Anterior cingulate cortex (tissue), 58 donors: Measurements from ENCODE around the gene JAKMIP2.
A peak's percentile ranks its signal among the peaks of the same experiment; 100 is the strongest.
"Not testable (repeated sequence)": the region's sequence is repeated elsewhere in the genome, so short reads cannot be mapped to it uniquely, and the experiment has no call there.

ENCODE experiments used
- DNase-seq, 58 donors: peaks; one replicate each; lab custom pipeline; 2025; lab: John Stamatoyannopoulos, UW

JAKMIP2 gene

GRCh38 chr5:147621016-147621415, 161.5 kb downstream of the JAKMIP2 start:
- DNase-seq: no peak

- no peak for DNase-seq
These were observed 163.1 kb downstream of the JAKMIP2 start for GRCh38 chr5:147619281-147619878.

GRCh38 chr5:147617711-147618350, 164.7 kb downstream of the JAKMIP2 start:
- peak in 1 of 58 donors; percentile 12 for DNase-seq

GRCh38 chr5:147617191-147617606, 165.3 kb downstream of the JAKMIP2 start:
- no peak for DNase-seq

DNA sequence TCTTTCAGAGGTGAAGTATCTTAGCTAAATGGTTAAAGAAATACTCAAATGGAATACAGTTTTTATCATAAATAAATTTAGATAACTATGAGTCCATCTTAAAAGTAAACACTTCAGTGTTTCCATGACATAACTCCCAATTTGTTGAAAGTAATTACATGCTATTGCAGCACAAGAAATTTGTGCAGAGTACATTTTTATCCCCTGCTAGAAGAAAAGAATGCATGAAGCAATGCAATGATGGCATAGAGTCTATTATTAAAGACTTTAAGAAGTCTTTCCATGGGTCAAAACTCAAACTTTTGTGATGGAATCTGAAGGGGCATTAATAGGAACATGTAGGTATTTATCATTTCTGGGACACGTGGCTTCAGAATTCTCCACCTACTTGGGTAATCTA, 166.1 kb downstream of the JAKMIP2 start:
- no peak for DNase-seq

- no peak for DNase-seq
These were observed 169.2 kb downstream of the JAKMIP2 start for GRCh38 chr5:147613359-147613758.

DNA sequence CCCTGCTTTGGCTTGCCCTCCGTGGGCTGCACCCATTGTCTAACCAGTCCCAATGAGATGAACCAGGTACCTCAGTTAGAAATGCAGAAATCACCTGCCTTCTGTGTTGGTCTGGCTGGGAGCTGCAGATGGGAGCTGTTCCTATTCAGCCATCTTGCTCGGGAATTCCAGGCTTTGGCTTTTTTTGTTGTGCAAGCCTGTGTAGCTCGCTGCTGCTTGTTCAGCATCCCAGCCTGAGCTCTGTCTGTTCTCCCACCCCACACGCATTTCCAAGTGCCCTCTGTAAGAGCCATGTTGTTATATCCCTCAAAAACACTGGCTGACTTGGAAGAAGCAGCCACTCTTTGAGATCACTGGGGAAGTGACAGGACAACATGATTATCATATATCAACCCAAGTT, 171.0 kb downstream of the JAKMIP2 start:
- no peak for DNase-seq

GRCh38 chr5:147610798-147611197, 171.7 kb downstream of the JAKMIP2 start:
- DNase-seq: no peak

DNA sequence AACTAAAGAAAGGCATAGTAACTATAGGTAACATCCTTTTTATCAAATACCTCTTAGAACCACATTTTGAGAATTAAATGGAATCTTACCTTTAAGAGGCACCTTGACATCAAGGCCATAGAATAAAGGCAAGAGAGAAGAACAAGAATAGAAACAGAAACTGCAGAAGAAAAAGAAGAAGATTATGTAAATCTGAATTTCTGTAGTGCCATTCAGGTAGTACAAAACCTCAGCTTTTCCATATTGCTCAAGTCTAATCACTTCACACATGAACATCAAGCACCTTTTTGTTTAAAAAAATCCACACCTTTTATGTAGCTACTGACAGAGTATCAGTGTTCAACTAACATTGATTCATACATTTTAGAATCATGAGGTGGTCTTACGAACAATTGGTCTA, 180.9 kb downstream of the JAKMIP2 start:
- no peak for DNase-seq

DNA sequence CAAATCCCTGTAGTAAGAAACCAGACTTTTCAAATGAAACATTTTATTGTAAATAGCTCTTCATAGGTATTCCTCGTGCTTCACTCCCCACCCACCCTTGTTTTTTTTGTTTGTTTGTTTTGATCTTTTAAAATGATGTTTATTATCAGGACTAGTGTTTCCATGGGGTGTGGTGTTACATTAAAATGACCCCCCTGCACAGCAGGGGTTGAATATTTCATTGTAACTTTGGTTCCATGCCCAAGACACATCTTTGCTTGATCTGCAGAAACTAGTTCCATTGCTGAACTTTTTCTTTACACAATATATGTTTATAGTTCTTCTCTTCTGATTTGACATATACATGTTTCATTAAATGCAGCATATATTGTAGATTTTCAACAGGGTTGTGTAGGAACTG, 191.4 kb downstream of the JAKMIP2 start:
- DNase-seq: no peak

DNA sequence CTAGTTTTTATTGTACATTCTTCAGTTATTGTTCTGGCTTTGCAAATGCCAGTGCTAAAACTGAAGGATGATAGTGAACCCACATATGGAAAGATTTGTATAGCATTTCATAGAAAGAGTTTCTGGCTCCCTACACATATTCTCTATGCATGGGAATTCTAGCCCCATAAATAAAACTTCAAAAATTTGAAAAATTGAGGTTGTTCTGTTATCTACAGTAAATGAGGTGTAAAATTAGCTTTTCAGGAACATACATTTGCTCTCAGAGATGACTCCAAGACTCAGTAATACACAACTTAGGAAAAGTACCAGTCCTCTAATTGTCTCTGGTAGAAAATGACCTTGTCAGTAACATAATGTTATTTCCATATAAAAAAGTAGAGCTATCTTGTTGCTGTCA, 192.4 kb downstream of the JAKMIP2 start:
- no peak for DNase-seq

GRCh38 chr5:147586832-147587231, 195.7 kb downstream of the JAKMIP2 start:
- no peak for DNase-seq

DNA sequence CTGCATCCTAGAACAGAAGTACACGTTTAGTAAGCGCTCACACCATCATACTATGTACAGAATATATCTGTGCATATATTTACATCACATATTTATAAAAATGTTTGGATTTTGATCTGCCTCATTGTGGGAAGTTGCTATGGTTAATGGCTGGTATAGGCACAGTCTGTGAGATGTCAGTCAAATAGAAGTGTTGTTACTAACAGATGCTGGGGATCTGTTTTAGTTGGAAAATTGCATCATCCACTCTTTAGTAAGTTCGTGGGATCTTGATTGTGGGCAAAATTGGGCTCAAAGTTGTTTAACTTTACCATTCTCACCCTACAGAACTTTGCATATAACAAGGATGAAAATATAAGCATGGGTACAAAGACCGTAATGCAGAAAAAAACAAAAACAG, 196.3 kb downstream of the JAKMIP2 start:
- DNase-seq: no peak

DNA sequence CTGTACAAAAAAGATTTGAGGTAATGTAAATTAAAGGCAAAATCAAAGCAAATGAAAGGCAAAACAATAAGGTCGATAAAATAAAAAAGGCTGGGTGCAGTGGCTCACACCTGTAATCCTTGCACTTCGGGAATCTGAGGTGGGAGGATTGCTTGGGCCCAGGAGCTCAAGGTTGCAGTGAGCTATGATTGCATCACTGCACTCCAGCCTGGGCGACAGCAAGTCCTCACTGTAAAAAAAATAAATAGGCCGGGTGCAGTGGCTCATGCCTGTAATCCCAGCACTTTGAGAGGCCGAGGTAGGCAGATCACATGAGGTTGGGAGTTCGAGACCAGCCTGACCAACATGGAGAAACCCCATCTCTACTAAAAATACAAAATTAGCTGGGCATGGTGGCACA, 200.3 kb downstream of the JAKMIP2 start:
- DNase-seq: not testable (repeated sequence)

GRCh38 chr5:147580418-147580817, 202.1 kb downstream of the JAKMIP2 start:
- not testable (repeated sequence) for DNase-seq

- DNase-seq: peak in 1 of 58 donors; percentile 46
These were observed 204.1 kb downstream of the JAKMIP2 start for GRCh38 chr5:147578228-147579024.

GRCh38 chr5:147576646-147577535, 205.6 kb downstream of the JAKMIP2 start:
- peak in 31 of 58 donors; percentile 1 to 70 (median 18) for DNase-seq

DNA sequence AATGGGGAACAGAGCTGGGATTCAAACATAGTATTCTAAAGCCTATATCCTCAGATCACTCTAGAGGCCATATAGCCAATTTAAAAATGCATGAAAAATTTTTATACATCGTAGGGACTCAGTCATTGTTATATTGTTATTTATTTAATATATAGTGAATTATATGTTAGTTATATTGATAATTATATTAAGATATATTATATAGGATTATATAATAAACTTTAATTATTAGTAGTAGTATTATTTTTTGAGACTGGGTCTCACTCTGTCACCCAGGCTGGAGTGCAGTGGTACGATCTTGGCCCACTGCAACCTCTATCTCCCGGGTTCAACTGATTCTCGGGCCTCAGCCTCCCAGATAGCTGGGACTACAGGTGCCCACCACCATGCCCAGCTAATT, 206.9 kb downstream of the JAKMIP2 start:
- DNase-seq: no peak

- DNase-seq: no peak
These were observed 209.3 kb downstream of the JAKMIP2 start for GRCh38 chr5:147573211-147573610.

DNA sequence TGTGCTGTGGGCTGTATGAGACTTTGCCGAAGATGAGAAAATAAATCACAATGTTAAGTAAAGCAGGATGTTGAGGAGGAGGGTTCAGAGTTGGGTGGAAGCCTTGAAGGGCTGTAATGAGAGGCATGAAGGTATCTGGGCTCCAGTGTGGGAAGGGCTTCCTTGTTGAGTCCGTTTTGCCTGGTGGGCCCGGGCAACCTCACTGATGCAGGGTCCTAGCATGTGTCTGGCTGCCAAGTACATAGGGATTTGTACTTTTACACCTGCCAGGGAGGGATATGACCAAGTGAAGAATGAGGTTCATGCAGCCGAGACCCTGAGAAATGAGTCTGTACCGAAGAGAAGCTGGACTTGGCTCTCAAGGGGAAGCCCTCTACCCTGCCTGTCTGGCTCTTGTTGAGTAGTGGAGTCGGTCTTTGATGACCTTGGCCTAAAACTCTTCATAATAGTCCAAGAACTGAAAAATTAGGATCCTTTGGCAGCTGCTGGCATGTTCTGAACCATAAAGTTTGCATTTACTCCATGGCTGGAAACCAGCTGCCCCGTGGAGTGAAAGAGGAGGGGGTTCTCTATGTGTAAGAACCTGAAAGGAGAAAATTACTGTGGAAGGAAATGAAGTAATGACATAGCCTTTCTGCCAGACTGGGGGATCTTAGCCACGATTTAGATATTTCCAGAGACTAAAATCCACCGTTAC, 213.7 kb downstream of the JAKMIP2 start:
- no peak for DNase-seq
